HG03439 (cell line): Measurements from ENCODE around the gene GPR160.
A peak's percentile ranks its signal among the peaks of the same experiment; 100 is the strongest.
"Not testable (repeated sequence)": the region's sequence is repeated elsewhere in the genome, so short reads cannot be mapped to it uniquely, and the experiment has no call there.

Source experiments
- ATAC-seq: cut with Tn5 transposase; IDR thresholded peaks from one replicate; pipeline ENCODE4 v1.9.1; 2021; ENCODE audit warnings: mild to moderate bottlenecking, moderate library complexity; ENCODE audit not compliant: unreplicated experiment

Gene GPR160, protein sequence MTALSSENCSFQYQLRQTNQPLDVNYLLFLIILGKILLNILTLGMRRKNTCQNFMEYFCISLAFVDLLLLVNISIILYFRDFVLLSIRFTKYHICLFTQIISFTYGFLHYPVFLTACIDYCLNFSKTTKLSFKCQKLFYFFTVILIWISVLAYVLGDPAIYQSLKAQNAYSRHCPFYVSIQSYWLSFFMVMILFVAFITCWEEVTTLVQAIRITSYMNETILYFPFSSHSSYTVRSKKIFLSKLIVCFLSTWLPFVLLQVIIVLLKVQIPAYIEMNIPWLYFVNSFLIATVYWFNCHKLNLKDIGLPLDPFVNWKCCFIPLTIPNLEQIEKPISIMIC

DNA sequence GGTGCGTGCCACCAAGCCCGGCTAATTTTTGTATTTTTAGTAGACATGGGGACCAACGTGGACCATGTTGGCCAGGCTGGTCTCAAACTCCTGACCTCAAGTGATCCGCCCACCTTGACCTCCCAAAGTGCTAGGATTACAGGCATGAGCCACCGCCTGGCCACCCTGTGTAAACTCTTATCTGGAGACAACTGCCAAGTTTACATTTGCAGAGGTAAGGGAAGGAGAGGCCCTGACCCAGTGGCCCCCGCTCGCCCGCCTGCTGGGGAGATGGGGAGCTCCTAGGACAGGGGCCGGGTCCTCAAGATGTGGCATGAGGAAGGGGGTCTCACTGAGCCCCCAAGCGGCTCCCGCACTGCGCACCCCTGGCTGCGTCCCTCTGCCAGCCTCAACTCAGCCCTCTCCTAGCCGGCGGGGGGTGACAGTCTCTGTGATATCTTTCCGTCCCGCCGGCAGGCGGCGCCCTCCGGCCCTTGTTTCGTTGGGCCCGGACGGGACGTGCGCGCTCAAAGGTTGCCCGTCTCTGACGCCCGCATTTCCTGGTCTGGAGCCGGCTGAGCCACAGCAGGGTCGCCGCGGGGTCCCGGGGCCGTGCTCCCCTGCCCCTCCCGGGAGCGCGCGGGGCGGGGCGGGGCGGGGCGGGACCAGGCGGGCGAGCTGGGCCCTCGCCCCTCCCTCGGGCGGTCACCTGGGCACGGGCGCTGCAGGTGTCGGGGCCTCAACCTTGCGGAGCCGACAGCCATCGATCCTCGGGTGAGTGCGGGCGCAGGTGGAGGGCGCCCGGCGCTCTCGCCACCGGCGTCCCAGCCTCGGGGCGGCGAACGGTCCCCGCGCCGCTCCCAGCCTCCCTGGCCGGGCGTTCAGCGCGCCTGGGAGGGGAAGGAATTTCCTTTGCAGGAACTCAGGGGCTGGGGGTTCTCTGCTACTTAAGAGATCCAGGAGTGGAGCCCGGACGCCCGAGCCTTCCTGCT, at the start of gene GPR160:
TSS of gene GPR160 (plus strand) at position 533 of the 971 bp plus-strand sequence. CDS start 45,978 bp downstream, outside the sequence.
- ATAC-seq = peak; percentile 81

DNA sequence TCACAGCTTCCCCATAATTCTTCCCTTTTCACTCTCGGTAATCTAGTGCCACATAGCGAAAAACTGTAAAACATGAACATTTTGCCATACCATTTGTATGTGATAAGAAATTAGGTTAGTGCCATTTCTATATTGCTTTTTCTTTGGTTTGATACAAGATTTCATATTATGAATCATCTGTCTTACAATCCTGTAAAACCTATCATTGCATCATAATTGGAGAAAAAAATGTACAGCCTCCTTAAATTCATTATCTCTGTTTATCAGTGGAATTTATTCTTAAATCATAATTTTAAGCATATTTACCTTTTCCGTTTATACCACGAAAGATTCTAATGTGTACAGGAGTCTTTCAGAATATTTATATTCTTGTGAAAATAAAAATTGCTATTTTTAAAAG, 47.4 kb upstream of the GPR160 start:
- no peak for ATAC-seq

DNA sequence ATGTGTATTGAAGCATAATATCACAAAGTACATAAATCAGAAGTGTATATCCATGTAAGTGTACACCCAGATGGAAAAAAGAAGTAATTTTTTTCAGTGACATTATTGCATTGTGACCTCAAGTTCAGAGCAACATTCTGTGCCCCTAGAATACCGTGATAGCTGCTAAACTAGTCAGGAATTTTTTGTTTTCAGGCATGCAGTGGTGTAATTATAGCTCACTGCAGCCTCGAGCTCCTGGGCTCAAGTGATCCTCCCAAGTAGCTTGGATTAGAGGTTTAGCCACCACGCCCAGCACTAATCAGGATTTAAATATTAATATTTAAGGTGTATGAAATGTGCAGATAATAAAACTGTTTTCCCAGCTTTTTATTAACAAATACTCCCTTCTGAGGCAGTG, 45.6 kb upstream of the GPR160 start:
- ATAC-seq = no peak

DNA sequence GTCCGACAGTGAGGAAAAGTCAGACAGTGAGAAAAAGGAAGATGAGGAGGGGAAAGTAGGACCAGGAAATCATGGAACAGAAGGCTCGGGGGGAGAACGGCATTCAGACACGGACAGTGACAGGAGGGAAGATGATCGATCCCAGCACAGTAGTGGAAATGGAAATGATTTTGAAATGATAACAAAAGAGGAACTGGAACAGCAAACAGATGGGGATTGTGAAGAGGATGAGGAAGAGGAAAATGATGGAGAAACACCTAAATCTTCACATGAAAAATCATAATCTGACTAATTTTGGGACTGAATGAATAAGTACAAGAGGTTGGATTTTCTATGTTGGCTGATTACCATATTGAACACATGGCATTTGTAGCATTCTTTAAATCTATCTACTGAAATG, 45.0 kb upstream of the GPR160 start:
- no peak for ATAC-seq

DNA sequence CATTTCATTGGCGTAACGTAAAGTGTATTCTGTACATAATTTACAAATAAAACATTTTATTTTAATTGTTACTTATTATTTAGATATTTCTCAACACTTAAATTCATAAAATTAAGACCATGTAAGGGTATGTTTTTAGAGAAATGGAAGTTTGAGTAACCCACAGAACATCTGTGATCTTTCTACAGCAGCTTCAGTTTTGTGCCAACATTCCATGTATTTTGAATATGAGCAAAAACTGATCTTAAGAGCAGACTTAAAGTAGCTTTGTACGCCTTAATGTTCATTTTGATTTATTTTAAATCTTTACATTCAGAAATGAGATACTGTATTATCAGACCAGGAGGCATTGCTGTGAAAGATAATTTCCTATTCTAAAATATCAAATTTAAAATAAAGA, 44.0 kb upstream of the GPR160 start:
- ATAC-seq = no peak

DNA sequence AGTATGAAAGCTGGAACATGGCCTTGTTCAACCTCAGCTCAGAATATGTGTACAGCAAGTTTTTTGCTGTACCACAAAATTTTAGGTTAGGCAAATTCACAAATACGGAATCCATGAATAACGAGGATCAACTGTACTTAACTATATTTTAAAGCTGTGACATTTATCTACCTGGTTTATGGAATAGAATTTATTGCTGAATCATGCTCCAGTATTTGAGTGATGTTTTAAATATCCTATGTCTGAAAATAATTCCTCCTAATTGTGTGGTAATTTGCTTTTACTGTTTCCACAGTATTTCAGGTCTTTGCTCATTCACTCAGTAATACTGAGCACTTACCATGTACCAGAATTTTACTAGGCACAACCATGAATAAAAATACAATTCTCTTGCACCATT, 41.7 kb upstream of the GPR160 start:
- ATAC-seq = no peak

DNA sequence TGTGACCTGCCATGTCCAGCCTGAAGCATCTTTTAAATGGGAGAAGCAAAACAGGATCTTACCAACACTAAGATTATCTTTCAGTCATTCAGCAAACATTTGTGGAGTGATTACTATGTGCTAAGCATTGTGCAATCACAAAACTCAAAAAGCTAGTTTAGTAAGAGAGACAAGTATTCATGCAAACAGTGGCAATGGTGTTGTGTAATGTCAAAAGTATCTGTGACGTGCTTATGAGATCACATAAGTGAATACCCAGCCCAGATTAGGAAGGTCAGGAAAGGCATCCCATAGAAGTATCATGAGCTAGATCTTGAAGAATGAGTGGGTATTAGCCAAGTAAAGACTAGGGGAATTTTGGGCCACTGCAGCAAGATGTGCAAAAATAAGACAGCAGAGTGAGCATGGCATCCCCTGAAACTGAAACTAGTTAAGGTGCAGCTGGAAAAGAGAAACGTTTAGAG, 39.1 kb upstream of the GPR160 start:
- peak; percentile 41 for ATAC-seq

DNA sequence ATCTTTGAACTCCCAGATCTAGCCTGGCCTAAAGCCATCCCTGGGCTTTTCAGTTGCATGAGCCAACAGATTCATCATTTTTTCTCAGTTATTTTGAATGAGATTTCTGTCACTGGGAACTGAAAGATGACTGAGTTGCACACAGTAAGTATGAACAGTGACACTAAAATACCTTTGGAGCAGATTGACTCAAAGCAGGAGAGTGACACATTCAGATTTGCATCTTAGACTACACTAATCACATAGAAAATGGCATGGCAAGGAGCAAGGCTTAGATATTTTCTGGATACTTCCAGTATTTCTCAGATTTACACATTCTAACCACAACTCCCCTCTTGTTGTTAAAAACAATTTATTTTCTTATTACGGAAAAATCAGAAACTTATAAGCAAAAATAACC, 38.4 kb upstream of the GPR160 start:
- peak; percentile 90 for ATAC-seq

DNA sequence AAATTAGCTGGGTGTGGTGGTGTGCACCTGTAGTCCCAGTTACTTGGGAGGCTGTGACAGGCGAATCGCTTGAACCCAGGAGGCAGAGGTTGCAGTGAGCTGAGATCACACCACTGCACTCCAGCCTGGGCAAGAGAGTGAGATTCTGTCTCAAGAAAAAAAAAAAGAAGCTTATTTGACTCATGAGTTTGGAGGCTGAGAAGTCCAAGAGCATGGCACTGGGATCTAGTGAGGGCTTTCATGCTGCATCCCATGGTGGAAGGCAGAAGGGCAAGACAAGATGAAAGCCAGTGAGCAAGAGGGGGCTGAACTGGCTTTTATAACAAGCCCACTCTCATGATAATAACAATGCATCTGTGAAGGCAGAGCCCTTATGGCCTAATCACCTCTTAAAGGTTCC, 37.7 kb upstream of the GPR160 start:
- no peak for ATAC-seq

DNA sequence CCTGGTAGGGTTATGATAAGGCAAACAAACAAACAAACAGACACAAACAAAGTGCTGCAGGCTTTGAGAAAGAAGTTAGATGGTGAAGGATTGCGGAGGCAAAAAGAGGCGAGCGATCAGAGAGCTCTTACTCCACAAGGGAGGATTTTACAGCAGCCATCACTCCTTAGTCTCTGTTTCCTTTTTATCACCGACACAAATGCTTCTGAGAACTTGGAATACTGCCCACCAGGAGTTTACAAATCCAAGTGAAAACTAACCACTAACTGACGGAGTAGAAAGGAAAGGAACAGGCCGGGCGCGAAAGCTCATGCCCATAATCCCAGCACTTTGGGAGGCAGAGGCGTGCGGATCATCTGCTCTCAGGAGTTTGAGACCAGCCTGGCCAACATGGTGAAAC, 35.6 kb upstream of the GPR160 start:
- ATAC-seq = no peak

DNA sequence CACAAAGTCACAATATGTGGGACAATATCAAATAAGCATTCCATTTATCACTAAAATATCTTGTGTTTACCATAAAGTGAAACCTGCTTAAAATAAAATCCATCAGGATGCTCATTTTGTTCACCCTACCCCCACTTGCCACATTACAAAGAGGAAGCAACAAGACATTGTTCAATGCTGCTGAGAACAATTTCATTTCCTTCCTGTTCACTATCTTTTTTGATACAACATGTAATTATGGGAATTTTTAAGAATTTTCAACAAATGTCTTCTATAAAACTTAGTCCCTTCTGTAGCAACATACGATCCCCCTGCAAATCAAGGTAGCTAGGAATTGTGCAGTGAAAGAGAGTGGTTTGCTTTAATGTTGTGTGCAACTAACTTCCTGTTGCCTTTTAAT, 34.9 kb upstream of the GPR160 start:
- no peak for ATAC-seq

DNA sequence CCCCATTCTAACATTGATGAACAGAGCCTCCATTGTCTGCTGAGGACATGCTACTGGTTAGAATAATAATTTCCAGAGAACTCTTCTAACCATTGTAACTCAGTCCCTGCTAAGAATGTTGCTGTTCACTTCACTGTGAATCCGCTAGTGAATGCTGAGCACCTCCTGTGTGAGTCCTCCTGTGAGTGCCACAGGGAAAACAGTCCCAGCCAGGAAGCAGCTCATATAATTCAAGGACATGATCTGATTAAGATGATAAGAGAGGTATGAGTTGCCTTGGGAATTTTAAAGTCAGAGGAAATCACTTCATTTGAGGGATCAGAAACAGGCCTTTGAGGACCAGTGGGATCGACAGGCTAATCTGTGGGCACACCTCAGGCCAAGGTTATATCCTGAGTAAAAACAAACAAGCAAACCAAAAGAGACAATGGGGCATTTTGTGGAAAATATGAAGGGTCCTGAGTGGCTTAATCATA, 33.9 kb upstream of the GPR160 start:
- no peak for ATAC-seq

DNA sequence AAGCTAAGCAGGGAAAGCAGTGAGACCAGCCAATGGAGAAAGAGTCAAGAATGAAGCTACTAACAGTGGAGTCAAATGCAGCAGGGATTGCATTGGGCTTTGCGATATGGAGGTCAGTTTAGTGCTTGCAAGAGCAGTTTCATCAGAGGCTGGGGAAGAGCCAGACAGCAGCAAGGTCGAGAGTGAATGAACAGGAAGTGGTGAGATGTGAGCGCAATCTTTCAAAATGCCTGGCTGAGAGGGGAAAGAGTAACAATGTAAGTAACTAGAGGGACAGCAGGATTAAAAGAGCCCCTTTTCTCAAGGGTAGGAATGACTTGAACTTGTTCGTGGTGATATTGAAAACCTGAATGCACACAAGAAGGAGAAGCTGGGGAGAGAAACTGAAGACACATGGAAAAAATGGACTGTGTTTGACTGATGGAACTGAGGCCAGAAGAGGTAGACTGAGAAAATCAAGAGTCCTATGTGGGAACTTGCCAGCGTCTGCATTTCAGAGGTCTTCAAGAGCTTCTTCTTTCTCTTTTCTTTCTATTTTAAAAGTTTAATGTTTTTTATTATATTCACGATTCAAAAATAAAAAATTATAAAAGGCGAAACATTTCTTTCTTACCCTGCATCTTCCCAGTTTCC, 30.6 kb upstream of the GPR160 start:
- peak; percentile 60 for ATAC-seq

DNA sequence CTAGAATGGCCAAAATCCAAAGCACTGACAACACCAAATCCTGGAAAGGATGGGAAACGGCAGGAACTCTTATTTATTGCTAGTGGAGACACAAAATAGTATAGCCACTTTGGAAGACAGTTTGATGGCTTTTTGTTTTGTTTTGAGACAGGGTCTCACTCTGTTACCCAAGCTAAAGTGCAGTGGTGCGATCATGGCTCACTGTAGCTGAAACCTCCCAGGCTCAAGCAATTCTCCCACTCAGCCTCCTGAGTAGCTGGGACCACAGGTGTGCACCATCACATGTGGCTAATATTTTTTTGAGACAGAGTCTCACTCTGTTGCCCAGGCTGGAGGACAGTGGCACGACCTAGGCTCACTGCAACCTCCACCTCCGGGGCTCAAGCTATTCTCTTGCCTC, 27.3 kb upstream of the GPR160 start:
- no peak for ATAC-seq

DNA sequence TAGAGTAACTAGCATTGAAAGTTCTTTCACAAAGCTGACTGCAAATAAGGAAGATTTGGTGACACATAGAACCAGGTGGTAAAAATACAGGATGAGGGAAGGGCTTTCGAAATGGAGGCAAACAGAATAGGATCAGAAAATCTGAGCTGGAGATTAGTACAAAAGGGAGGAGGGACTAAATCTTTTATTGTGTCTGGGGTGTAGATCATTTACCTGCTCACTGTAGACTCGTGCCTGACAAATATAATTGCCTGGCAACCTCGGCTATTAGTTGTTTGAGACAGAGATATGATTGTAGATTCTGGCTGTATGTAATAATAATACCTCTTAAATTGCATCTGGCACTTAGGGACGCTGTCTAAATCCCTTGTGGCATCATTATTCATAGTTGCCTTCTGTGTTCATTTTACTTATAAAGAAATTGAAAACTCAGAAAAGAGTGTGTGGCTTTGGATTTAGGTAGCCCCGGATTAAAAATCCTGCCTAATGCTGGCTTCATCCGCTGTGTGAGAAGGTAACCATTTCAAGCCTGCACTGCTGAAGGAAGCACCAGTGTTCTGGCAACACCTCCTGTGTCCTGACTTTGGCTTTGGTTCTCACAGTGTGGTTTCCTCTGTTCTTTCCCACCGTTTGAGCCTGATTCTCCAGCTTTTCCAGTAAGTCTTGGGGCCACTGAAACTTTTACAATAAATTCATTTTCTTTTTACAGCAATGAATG, 25.0 kb upstream of the GPR160 start:
- ATAC-seq = no peak

DNA sequence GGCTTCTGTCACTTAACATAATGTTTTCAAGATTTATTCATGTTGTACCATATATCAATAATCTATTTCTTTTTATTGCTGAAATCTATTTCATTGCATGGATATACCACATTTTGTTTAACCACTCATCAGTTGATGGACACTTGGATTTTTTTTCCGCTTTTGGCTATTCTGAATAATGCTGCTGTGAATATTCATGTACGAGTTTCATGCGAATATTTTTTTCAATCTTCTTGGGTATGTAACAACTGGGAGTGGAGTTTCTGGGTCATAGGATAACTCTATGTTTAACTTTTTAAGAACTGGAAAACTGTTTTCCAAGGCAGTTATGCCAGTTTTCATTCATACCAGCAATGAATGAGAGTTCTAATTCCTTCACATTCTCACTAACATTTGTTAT, 21.7 kb upstream of the GPR160 start:
- no peak for ATAC-seq

DNA sequence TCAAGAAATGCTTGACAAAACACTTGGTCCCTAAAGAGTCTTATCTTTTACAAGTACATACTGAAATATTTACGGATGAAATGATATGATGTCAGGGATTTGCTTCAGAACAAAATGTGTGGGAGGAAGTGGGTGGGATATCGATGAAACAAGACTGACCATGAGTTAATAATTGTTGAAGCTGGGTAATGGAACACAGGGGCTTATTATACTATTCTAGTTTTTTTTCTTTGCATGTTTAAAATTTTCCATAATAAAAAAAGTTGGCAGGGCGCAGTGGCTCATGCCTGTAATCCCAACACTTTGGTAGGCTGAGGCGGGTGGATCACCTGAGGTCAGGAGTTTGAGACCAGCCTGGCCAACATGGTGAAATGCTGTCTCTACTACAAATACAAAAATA, 18.5 kb upstream of the GPR160 start:
- ATAC-seq = not testable (repeated sequence)

DNA sequence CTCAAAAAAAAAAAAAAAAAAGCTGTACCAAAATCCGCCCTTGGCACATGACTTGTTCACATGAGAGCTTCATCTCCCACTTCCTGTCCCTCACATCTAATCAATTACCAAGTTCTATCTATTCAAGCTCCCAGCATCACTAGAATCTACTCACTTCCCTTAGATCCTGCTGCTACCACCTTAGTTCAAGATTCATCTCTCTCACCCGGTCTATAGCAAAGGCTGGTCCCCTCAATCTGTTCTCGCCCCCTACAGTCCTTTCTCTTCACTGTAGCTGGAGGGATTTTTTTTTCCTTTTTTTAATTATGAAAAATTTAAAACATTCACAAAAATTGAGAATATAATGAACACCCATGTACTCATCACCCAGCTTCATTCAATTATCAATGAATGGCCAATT, 16.7 kb upstream of the GPR160 start:
- no peak for ATAC-seq

DNA sequence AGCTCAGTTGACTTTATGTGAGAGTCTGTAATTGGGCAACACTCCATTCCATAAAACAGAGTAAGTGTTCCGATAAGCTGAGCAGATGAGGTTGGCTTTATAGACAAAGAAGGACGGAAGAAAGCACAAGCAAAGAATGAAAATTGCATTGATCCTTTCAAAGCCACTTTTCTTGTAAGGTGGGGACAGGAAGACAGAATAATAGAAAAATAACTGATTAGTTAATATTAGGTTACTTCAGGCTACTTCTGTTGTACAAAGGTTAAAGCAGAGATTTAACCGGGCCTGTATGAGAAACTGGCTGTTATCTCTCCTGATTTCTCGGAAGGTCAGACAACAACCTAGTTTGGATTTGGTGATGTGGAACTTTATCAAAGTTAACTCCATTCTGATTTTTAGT, 15.5 kb upstream of the GPR160 start:
- no peak for ATAC-seq

DNA sequence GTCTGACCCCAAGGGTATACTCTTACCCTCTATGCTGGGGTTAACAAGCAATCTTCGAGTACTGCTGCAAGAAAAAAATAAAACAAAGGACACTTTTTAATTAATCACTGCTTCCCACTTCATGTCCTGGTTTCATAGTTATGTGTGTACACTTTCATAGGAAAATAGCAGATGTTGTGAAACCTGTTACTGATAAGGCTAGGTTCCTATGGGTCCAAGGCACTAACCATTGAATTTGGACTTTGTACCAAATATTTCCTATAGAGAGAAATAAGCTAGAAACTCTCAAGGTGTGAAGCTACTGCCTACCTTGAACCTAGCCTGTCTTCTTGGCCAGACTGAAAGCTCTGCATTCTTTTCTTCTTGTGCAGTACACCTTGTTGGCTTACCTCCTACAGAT, 14.6 kb upstream of the GPR160 start:
- ATAC-seq = no peak

DNA sequence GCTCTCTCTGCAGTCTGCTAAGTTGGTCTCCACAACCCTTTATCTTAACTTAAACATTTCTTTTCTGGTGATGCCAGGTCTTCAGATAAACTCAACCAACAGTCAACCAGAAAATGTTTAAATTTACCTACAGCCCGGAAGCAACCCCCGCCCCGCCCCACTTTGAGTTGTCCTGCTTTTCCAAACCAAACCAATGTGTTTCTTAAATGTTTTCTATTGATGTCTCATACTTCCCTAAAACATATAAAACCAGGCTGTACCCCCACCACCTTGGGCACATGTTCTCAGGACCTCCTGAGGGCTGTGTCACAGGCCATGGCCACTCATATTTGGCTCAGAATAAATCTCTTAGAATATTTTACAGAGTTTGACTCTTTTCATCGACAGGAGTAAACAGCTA, 13.2 kb upstream of the GPR160 start:
- ATAC-seq = no peak
